Measurements from ENCODE around the gene PHIP. TPM values are rescaled to one million over a fixed set of nuclear protein-coding genes. Genes with fewer than 3 reads are reported as not detected.

The PHIP gene
- total and polyA plus RNA-seq, 9 of the 15 experiments (the other 6 are each of a cell fraction or from before 2014, with no cell fraction given): 8.1 to 36.3 (median 16.5) TPM

DNA sequence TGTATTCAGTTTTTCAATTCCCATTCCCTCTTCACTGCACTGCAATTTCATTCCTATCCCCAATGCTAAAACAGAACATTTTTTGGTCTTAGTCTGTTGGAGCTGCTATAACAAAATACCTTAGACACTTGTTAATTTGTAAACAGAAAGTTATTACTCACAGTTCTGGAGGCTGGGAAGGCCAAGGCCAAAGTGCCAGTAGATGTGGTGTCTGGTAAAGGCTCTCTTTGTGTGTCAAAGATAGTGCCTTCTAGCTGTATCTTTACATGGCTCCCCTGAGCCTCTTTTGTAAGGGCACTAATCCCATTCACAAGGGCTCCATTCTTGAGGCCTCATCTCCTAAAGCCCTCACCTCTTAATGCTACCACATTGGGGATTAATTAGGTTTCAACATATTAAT lies 40.0 kb downstream of the PHIP start:
- Histone ChIP-seq H3K9ac (ENCODE audit: insufficient read depth in 1 of 2, low read depth in 2 of 2, low read length in 2 of 2) (no peak overlapping the region), H3K27ac (ENCODE audit: extremely low read depth, low read depth, low read length) (no peak overlapping the region), H2AFZ (ENCODE audit: low read depth, low read length) (no peak overlapping the region), H3K27me3 (ENCODE audit: control insufficient read depth in 2 of 2, insufficient read depth in 2 of 2, low read length in 2 of 2) (no peaks in the 10 kb centered on the region), H3K4me2 (ENCODE audit: insufficient read depth, low read length) (no peak overlapping the region), H3K9me3 (replicated peaks; ENCODE audit: control insufficient read depth, insufficient read depth, low read depth, low read length) (no peaks in the 10 kb centered on the region), H3K36me3 (ENCODE audit: control insufficient read depth, insufficient read depth, low read length) (peaks cover 81% of the 10 kb centered on the region), H3K79me2 (ENCODE audit: control insufficient read depth, insufficient read depth, low read length) (peaks cover 57% of the 10 kb centered on the region), H3K4me3 (no peak overlapping the region), H4K20me1 (replicated peaks; ENCODE audit: control insufficient read depth, insufficient read depth, low read length) (no peaks in the 10 kb centered on the region), H3K9me1 (ENCODE audit: control insufficient read depth, insufficient read depth, low read length) (no peaks in the 10 kb centered on the region), H3K4me1 (replicated peaks in 1 of 2; ENCODE audit: control insufficient read depth in 2 of 2, insufficient read depth in 2 of 2, low read length in 2 of 2) (no peaks in the 10 kb centered on the region; a peak in 1 of 5 replicates)
- in situ Hi-C loops (cut with MboI) (no loop called here), intact Hi-C loops (cut with micrococcal nuclease) (no loop called here)
- CTCF ChIA-PET (ENCODE audit: low intra/inter-chr PET ratio): no interaction called here
- ATAC-seq (no peak), FAIRE-seq (no peak), DNase-seq (ENCODE audit: extremely low read depth in 1 of 4, low spot score in 3 of 4) (no peak)
- no TSS peak for BruUV-seq (replicated peaks)
- POLR2A ChIA-PET: interaction anchor here (1.0 kb wide), 1 partner anchor 8 kb away, joined by 3 read pairs; no protein-coding TSS in a partner anchor
- TF ChIP-seq TRIM24 (IDR thresholded peaks at IDR 0.05): no peak
- no peak for TF ChIP-seq CSDE1 (IDR thresholded peaks at IDR 0.05)
- no peak for TF ChIP-seq POLR3G (IDR thresholded peaks at IDR 0.05; ENCODE audit: extremely low read depth, insufficient read length, insufficient replicate concordance)
- TF ChIP-seq SPI1 (IDR thresholded peaks at IDR 0.05; ENCODE audit: borderline replicate concordance, low read depth, low read length): no peak
- no peak for TF ChIP-seq ZNF551 (CRISPR knock-in tag; IDR thresholded peaks at IDR 0.05)
- no peak for TF ChIP-seq SP2 (IDR thresholded peaks at IDR 0.05; ENCODE audit: extremely low read depth, low read depth, low read length, poor library complexity, severe bottlenecking)
- no peak for TF ChIP-seq CBX1 (IDR thresholded peaks at IDR 0.05; ENCODE audit: low read depth)
- no peak for TF ChIP-seq POLR2AphosphoS2 (IDR thresholded peaks at IDR 0.05; ENCODE audit: low read length)
- no peak for TF ChIP-seq MCM2 (IDR thresholded peaks at IDR 0.05; ENCODE audit: low read depth)
- TF ChIP-seq CREM (IDR thresholded peaks at IDR 0.05; ENCODE audit: low read depth): no peak
- no peak for TF ChIP-seq TBP (optimal IDR thresholded peaks at IDR 0.05; ENCODE audit: low read depth, low read length)
- TF ChIP-seq, protein P1, sequence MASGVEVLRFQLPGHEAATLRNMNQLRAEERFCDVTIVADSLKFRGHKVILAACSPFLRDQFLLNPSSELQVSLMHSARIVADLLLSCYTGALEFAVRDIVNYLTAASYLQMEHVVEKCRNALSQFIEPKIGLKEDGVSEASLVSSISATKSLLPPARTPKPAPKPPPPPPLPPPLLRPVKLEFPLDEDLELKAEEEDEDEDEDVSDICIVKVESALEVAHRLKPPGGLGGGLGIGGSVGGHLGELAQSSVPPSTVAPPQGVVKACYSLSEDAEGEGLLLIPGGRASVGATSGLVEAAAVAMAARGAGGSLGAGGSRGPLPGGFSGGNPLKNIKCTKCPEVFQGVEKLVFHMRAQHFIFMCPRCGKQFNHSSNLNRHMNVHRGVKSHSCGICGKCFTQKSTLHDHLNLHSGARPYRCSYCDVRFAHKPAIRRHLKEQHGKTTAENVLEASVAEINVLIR (CRISPR knock-in tag; IDR thresholded peaks at IDR 0.05): no peak

Measured in K562 (cell line).